ENCODE measurements around the gene NR3C2. TPM values are rescaled to one million over a fixed set of nuclear protein-coding genes. Genes with fewer than 3 reads are reported as not detected.

NR3C2 gene
- total RNA-seq, 1 experiment from 2014 or later, result 2.7 TPM

GRCh38 chr4:148110169-148110568 lies 332.0 kb downstream of the NR3C2 start:
- POLR2A ChIA-PET, result no interaction called here
- H3K79me2 ChIP-seq (ENCODE audit: insufficient read depth, low read length), result no peaks in the 10 kb centered on the region
- no peaks in the 10 kb centered on the region for H3K4me1 ChIP-seq (ENCODE audit: control insufficient read depth in 1 of 2, insufficient read depth in 2 of 2, low read length in 2 of 2)
- DNase-seq (ENCODE audit: low read depth, low spot score), result no peak
- no peak overlapping the region for H3K4me2 ChIP-seq (ENCODE audit: low read length)
- no TSS peak for BruUV-seq (replicated peaks)
- H3K27me3 ChIP-seq (ENCODE audit: insufficient read depth, low read length), result no peaks in the 10 kb centered on the region
- no peaks in the 10 kb centered on the region for H3K9me2 ChIP-seq (ENCODE audit: insufficient read depth)
- intact Hi-C loops (cut with micrococcal nuclease), result no loop called here
- TF ChIP-seq SP1 (IDR thresholded peaks at IDR 0.05; ENCODE audit: low read depth) (no peak), ZNF274 (IDR thresholded peaks at IDR 0.05; ENCODE audit: low read depth, low read length) (no peak), MAX (IDR thresholded peaks at IDR 0.05) (no peak), ZFX (IDR thresholded peaks at IDR 0.05) (no peak), YY1 (IDR thresholded peaks at IDR 0.05; ENCODE audit: extremely low read depth, insufficient replicate concordance, low read depth, low read length) (no peak), EZH2phosphoT487 (IDR thresholded peaks at IDR 0.05; ENCODE audit: borderline replicate concordance) (no peak), REST (IDR thresholded peaks at IDR 0.05; ENCODE audit: low read depth) (no peak), TCF7L2 (IDR thresholded peaks at IDR 0.05; ENCODE audit: borderline replicate concordance, extremely low read depth, insufficient read depth, insufficient read length) (no peak), FOSL1 (IDR thresholded peaks at IDR 0.05; ENCODE audit: low read depth) (no peak), CTCF (IDR thresholded peaks at IDR 0.05 in 2 of 3, conservative IDR thresholded peaks at IDR 0.05 in 1 of 3; ENCODE audit: borderline replicate concordance in 1 of 3, insufficient read depth in 1 of 3, low read depth in 2 of 3, low read length in 2 of 3) (no peak), ATF3 (IDR thresholded peaks at IDR 0.05) (no peak), SIN3A (IDR thresholded peaks at IDR 0.05; ENCODE audit: low read depth) (no peak), EZH2 (IDR thresholded peaks at IDR 0.05) (no peak), ZBTB33 (IDR thresholded peaks at IDR 0.05; ENCODE audit: extremely low read depth, insufficient replicate concordance, low read length) (no peak), SRF (IDR thresholded peaks at IDR 0.05; ENCODE audit: low read depth) (no peak), POLR2A (IDR thresholded peaks at IDR 0.05; ENCODE audit: borderline replicate concordance, extremely low read depth, insufficient read depth, insufficient read length) (no peak), CBX3 (IDR thresholded peaks at IDR 0.05; ENCODE audit: low read depth) (no peak), POLR2AphosphoS5 (IDR thresholded peaks at IDR 0.05; ENCODE audit: low read depth, low read length) (no peak), JUND (IDR thresholded peaks at IDR 0.05) (no peak)
- ATAC-seq, result no peak
- no peak overlapping the region for H3K9ac ChIP-seq (ENCODE audit: low read length)
- CTCF ChIA-PET, result no interaction called here
- H3K27ac ChIP-seq (ENCODE audit: low read depth, low read length), result no peak overlapping the region
- no peak overlapping the region for H3K4me3 ChIP-seq (replicated peaks in 1 of 2; ENCODE audit: low read depth in 1 of 2, low read length in 2 of 2)
- no peaks in the 10 kb centered on the region for H3K9me3 ChIP-seq (ENCODE audit: control insufficient read depth in 1 of 2, insufficient read depth in 1 of 2, low read depth in 1 of 2, low read length in 2 of 2)
- H3K36me3 ChIP-seq (ENCODE audit: control insufficient read depth in 1 of 2, insufficient read depth in 2 of 2, low read length in 2 of 2), result no peaks in the 10 kb centered on the region
- RAD21 ChIA-PET (ENCODE audit: low non-redundant PET in 1 of 2, low total read pairs in 2 of 2, uncharacterized antibody in 2 of 2, unreplicated experiment in 2 of 2), result no interaction called here
- no peaks in the 10 kb centered on the region for H4K20me1 ChIP-seq (ENCODE audit: insufficient read depth)
- H2AFZ ChIP-seq (ENCODE audit: low read depth, low read length, poor library complexity, severe bottlenecking), result no peak overlapping the region
